Stimulated activated CD8-positive, alpha-beta memory T cell treated with anti-CD3 and anti-CD28 coated beads, Interleukin-4, amount 100 ng/mL, for 1 hour (primary cell): ENCODE measurements around the gene CCR9.
A peak's percentile ranks its signal among the peaks of the same experiment; 100 is the strongest.

ENCODE experiments used
- DNase-seq, 2 donors: peaks; one replicate each; pipeline ENCODE4 v3.0.0-alpha.2; 2020; ENCODE audit warnings: low read depth in 2 of 2, low spot score in 1 of 2

The CCR9 gene

GRCh38 chr3:45936261-45936660 is 49.9 kb downstream of the CCR9 start:
- DNase-seq: no peak

- DNase-seq: no peak
These were observed 51.1 kb downstream of the CCR9 start for GRCh38 chr3:45937206-45938042.

GRCh38 chr3:45938043-45938435 is 51.7 kb downstream of the CCR9 start:
- no peak for DNase-seq

GRCh38 chr3:45938864-45939263 is 52.5 kb downstream of the CCR9 start:
- peak; percentile 72 for DNase-seq

GRCh38 chr3:45939341-45939771 is 53.0 kb downstream of the CCR9 start:
- DNase-seq: no peak

- no peak for DNase-seq
These were observed 53.8 kb downstream of the CCR9 start for GRCh38 chr3:45940004-45940780.

GRCh38 chr3:45940781-45941365 is 54.5 kb downstream of the CCR9 start:
- no peak for DNase-seq

- no peak for DNase-seq
These were observed 55.9 kb downstream of the CCR9 start for GRCh38 chr3:45942051-45942825.

- DNase-seq: no peak
These were observed 57.0 kb downstream of the CCR9 start, which contains the start of gene CXCR6 for GRCh38 chr3:45943207-45943846. TSS of gene CXCR6 (plus strand) at chr3:45943464. CDS start at chr3:45946482, 3,018 bp downstream.

- no peak for DNase-seq
These were observed 58.7 kb downstream of the CCR9 start for GRCh38 chr3:45944830-45945620.

- DNase-seq: no peak
These were observed 60.0 kb downstream of the CCR9 start for GRCh38 chr3:45946307-45946706.

- no peak for DNase-seq
These were observed 60.5 kb downstream of the CCR9 start for GRCh38 chr3:45946875-45947274.

GRCh38 chr3:45947361-45947760 is 61.0 kb downstream of the CCR9 start:
- DNase-seq: no peak

GRCh38 chr3:45948311-45948781 is 62.0 kb downstream of the CCR9 start:
- no peak for DNase-seq

GRCh38 chr3:45948881-45949280 is 62.5 kb downstream of the CCR9 start:
- DNase-seq: no peak

GRCh38 chr3:45949432-45949831 is 63.1 kb downstream of the CCR9 start:
- DNase-seq: no peak

- DNase-seq: no peak
These were observed 63.8 kb downstream of the CCR9 start for GRCh38 chr3:45950131-45950530.

- DNase-seq: peak in 1 of 2 donors; percentile 16
These were observed 64.6 kb downstream of the CCR9 start for GRCh38 chr3:45950686-45951600.

- DNase-seq: no peak
These were observed 65.6 kb downstream of the CCR9 start for GRCh38 chr3:45951946-45952345.
